GM18868 (cell line): Measurements from ENCODE around the gene MYLK4.

Experiments used
- ATAC-seq: cut with Tn5 transposase; IDR thresholded peaks from one replicate; pipeline ENCODE4 v1.9.1; 2021; ENCODE audit warnings: mild to moderate bottlenecking, moderate library complexity; ENCODE audit not compliant: unreplicated experiment

Gene MYLK4

DNA sequence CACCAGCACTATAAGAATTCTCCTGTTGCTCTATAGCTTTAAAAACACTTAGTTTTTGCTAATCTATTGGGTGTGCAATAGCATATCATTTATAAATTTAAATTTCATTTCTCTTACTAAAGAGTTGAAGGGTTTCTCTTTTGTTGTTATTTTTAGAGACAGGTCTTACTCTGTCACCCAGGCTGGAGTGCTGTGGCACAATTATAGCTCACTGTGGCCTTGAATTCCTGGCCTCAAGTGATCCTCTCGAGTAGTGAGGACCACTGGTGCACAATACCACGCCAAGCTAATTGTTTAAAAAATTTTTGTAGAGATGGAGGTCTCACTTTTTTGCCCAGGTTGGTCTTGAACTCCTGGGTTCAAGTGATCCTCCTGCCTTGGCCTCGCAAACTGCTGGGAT is 8.3 kb upstream of the MYLK4 start:
- no peak for ATAC-seq

DNA sequence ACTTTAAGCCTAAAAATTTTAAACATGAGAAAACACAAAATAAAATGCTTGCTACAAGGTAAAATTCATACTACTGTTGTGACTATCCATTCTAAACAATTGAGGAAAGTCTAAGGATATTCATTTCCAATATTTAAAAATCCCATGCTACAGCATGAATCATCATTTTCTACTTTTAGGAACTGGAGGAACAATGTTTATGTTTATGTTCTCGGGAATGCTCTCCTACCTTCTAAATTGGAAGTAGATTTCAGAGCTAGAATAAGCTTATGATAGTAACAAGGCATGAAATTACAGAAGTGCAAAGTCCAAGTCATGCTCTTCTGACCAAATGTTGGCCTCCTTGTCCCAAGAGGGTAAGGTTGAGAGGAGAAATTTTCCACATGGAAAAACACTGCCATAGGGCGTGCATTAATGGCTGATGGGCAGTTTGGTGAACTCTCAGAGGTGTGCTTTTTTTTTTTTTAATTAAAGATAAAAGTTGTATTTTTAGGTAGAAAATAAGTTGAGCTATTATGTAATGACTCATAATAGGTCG is 6.0 kb upstream of the MYLK4 start:
- ATAC-seq: no peak

DNA sequence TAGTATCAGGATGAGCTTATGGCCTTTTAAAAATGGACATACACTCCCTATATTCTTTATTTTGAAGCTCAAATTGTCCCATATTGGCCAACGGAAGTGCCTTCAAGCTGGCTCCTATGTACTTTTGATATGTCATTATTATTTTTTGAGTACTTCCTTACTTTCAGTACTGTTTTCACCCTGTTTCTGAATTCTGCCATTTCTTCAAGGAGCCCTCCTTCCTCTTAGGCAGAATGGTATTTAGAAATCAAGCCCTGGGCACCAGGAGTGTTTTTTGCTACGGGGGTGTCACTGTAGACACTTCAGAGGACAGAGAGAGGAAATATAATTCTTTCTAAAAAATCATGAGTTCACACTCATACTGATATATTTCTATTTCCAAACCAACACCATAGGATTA is 5.5 kb upstream of the MYLK4 start:
- ATAC-seq: no peak

DNA sequence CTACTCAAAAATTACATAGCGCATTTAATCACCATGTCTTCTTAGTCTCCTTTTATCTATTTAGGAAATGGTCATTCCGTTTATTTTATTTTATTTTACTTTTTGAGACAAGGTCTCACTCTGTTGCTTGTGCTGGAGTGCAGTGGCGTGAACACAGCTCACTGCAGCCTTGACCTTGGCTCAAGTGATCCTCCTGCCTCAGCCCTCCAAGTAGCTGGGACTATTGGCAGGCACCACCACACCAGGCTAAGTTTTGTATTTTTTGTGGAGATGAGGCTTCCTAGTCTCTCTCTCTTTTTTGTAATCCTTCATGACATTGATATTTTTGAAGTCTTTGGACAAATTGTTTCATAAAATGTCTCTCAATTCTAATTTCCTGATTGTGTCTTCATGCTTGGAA is 4.7 kb upstream of the MYLK4 start:
- no peak for ATAC-seq

DNA sequence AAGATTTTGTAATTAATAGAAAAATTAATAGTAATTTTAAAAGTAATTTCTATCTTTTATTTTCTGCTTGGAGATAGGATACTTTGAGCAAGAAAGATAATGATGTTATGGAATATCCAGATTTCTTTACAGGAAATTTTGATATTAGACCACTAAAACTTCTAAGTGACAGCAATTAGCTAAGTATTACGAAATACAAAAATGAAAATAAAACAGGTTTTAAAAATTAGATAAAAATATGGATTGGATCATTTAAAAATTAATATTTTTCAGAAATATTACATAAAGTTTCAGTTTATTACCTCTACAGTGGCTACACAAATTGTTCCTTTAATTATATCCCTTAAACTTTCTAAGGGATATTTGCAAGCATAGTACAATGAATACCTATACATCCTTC is 4.2 kb upstream of the MYLK4 start:
- ATAC-seq: no peak

DNA sequence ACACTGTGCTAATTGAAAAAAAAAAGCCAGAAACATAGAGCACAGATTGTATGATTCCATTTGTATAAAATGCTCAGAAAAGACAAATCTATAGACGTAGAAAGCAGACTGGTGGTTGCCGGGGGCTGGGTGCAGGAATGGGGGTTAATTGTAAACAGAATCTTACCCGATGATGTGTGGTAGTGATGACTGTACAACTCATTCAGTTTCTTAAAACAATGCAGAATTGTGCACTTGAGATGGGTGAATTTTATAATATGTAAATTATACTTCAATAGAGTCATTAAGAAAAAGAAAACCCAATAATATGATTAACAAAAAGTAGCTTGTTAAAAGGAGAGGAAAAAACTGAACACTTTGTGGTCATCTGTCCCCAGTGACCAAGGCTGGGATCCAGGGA is 3.7 kb upstream of the MYLK4 start:
- no peak for ATAC-seq

DNA sequence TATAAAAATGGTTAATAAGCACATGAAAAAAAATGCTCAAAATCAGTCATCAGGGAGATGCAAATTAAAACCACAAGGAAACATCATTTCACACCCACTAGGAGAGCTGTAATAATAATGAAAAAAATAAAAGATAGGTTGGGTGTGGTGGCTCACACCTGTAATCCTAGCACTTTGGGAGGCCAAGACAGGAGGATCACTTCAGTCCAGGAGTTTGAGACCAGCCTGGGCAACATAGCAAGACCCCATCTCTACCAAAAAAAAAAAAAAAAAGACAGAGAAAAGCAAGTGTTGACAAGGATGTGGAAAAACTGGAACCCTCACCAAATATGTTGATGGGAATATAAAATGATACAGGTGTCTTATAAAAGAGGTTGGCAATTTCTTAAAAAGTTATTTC is 3.0 kb upstream of the MYLK4 start:
- ATAC-seq: no peak

DNA sequence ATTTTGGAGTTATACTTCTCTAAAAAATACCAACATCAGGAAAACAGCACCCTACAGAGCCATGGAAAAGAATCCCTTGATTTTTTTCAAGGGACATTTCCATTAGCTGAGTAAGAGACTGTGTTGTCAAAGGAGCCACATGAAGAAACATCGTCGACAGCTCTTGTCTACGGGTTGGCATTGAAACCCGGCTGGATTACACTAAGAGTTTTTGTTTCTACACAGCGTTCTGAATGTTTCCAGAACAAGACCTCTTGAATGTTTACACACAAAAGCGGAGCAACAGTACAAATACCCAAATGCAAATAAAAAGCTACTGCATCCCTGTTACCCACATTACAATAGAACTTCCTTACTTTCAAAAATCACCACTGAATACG is 2.4 kb upstream of the MYLK4 start:
- no peak for ATAC-seq

DNA sequence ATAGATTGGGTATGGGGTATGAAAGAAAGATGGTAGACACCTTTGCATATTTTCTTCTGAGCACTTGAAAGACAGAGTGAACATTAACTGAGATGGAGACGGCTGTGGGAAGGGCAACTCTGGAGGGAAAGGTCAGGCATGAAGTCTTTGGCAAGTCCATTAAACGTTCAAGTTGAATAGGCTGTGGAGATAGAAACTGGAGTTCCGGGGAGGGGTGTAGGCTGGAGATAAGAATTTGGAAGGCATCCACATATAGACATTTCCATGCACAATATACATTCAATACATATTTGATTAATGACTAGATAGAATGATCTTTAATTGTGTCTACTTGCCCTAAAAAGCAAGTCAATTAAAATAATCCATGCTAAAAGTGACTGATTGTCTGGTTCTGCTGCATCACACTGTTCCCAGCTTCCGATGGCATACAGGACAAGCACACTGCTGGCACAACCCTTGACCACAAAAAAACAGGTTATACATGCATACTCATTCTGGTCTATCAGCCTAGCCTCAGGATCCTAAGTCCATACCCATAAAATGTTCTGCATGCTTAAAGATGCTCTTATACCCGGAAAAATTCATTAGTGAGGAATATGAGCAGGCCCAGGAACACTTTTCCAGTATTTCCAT is 1.9 kb upstream of the MYLK4 start:
- ATAC-seq: no peak

DNA sequence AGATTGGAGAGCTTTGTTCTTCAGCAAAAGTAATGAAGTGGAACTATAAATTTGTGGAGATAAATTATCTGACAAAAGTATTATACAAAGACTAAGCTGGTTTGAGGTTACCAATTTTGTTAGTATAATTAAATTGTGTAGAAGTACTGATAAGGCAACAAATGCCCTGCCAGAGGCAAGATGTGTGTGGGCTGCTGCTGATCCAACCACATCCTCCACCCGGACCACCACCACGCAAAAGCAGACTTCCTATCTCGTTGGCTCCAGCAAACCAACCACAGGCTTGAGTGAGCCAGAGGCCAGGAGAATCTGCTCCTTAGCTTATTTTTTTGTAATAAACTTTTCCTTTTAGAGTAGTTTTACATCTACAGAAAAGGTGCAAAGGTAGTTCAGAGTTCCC is 1.1 kb upstream of the MYLK4 start:
- ATAC-seq: no peak

DNA sequence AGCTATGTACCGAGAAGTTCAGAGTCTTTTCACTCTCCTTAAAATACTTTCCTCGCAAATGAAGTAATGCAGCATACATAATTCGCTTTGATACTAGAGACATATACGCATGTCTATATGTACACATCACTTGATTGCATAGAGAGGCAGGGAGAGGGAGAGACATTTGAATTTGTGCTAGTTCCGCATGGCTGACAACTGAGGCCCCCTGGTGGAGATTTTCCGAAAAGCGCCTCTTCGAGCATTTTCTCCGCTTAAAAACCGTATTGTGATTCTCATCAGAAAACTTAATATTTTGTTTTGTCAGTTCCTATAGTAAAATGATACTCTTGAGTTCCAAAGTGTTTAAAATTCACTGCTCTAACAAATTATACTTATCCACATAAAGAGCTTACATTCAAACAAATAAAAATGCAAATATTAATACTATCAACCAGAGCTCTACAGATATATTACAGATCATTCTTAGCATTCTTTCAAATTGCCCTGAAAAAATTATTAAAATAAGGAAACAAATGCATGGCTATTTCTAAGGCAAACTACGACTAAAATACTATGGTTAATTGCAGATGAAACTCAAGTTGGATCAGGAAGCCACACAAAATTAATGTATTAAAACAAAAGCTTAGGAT is 637 bp downstream of the MYLK4 start:
- no peak for ATAC-seq

DNA sequence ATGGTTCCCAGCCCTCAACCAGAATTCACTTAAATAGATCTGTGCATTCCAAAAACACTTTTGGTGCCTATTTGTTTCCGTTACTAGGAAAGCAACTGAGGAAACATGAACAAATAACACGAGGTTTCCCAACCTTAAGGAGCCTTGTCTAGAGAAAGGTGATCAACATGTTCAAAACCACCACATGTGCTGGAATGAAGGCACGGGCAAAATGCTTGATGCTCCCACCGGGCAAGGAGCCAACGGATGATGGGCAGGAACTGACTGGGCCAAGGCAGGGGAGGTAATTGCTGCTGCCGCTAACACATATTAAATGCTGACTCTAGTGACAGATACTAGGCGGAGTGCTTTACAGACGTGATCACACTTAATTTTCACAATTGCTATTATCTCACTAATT is 2.5 kb downstream of the MYLK4 start:
- no peak for ATAC-seq

DNA sequence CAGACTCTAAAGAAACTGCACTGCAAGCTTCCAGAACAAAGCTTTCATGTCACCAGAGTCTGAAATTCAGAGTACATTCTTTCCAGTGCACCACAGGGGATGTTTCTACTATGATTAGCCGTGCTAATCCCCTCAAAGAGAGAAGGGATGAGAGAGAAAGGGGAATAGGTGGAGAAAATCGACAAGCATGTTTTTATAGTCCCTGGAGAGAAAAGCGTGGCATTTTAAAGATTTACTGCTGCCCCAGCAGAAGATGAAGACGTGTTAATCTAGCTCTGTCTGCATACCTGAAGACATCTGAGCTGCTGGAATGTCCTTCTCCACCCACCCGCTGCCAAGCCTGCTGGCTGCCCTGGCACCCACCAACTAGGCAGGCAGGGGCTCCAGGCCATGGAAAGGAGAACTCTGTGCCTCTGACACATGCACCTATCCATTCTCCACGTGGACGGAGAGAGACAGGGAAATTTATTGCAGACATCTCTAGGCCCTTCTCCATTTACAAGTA is 4.1 kb downstream of the MYLK4 start:
- no peak for ATAC-seq

DNA sequence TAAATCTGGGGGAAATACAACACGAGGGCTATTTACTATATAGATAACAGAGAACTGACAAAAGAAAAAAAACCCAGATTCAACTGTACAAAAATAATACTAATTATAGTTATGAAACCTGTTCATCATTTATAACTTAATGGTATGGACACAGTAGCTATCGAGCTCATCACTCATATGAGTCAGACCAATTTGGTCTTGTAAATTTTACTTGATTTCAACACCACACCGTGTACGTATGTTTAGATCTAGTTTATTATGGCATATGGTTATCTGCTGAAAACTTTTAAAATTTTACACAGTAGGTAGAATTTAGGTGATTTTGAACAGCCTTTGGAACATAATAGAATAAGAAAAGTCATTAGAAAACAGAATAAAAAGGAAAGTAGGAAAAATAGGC is 5.5 kb downstream of the MYLK4 start:
- ATAC-seq: no peak

DNA sequence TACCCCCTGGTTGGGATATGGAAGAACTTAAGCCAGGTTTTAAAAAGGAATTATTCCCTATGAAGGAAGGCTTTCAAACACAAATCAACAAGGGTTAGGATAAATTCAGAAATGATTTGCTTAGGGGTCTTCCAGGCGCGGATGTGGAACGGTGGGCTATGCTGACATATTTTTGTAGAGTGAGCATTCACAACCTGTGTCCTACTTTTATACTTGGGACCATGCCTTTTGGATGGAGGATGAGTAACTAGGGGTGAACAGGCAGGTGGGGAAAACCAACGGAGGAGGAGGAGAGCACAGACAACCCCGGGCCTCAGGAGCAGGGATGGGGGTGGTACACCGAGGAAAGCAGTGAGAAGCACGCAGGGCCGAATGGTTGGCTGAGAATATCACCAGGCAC is 5.9 kb downstream of the MYLK4 start:
- ATAC-seq: no peak

DNA sequence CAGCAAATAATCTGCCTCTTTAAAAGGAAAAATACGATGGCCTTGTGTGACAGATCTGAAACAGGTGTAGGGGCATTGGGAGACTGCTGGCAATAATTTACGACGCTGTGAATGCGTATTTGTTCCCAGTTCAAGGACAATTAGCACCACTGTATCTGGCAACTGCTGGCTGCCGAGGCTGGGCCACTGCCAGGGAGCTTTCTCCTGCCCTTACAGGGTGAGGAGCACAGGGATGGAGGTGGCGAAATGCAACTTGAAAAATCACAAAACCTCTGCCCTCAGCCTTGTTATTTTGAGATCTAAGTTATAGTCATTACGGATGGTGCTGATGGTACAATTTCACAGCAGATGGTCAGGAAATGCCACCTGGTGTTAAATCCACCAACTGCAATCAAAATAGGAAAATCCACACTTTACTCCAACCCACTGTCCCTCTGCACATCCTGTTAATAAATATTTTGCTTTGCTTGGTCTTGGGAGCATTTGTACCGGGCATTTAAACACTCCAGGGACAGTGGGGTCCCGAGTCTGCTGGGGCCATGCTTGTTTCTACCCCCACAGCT is 6.4 kb downstream of the MYLK4 start:
- no peak for ATAC-seq

DNA sequence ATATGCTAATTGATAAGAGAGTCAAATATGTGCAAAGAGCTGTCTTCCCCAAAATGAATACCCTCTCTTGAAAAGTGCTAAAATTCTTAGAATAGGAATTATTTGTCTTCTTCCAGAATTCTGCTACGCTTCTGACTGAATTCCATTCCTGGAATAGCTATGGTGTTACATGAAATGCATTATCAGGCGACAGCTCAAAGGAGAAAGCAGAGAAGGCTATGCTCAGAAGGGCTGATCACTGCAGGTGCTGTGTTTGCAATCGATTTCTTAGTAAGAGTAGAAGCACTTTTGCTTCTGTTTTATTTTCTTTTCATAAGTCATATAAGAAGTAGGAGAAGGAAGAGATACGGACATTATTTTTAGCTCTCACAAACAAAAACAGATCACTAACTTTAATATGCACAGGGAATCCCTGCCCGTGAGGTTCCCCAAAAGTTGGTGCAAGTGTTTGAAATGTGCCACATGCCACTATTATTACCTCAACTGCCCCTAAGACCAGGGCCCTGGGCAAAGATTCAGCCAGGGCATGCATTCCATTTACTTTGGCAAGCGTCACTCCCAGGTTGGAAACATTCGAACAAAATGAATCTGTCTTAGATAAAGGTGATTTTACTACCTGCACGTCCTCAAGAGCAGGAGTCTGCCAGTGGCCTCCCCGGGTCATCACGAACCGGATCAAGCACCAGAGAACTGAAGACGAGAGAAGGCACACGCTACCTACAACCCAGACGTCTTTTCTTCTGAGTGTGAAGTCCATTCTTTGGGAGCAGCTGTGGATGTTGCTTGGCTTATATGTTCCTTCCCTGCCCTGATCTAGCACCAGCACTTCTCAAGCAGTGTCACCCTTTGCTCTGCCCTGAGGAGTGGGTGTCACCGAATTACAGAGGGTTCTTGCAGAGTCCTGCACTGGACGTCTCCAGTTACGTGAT is 7.2 kb downstream of the MYLK4 start:
- no peak for ATAC-seq

DNA sequence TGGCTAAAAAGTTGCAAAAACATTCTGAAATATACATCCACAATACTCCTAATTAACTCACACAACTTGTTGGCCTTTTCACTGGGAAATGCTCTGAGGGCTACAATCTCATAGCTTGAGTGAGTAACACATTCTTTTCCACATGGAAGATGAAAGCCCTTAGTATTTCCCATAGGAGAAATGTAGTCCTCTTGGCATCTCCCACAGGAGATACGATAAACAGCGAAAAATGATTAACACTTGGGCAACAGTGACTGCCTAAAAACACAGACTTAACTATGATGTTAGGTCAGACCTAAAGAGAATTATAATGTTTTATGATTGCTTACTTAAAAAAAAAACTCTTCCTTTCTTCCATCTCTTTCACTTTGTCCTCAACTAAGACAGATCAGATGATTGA is 9.0 kb downstream of the MYLK4 start:
- no peak for ATAC-seq

DNA sequence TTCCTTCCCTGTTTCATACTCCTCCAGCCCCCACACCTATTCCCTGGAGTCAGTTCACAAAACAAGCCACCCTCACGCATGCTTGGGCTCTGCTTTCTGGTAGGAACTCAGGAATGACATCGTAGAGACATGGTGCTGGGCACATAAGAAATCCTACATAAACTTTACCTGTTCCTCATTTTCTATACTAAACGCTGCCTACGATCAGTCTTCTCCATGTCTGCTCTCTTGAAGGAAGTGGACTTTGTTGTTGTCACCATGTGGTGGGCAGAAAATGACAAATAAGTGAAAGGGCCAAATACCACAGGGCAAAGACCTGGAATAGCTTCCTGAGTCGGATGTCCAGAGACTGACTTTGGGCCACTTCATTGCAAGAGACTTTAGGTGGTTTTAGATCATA is 10.1 kb downstream of the MYLK4 start:
- no peak for ATAC-seq

DNA sequence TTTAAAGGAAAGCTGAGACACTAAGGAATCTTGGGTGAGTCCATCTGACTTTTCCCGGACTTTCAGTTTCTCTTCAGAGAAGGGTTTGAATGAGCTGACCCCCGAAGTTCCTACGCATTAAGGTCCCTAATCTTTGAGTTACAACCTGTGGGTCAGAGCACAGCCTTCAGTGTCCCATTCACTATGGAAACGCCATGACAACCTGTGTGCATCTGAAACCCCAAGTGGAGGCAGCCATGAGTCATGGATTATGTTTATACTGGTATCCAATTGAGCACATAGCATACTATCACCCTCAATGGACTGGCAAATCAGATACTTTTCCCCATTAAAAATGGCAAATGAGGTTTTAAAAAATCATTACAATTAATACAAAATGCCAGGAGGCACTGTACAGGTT is 11.4 kb downstream of the MYLK4 start:
- no peak for ATAC-seq

DNA sequence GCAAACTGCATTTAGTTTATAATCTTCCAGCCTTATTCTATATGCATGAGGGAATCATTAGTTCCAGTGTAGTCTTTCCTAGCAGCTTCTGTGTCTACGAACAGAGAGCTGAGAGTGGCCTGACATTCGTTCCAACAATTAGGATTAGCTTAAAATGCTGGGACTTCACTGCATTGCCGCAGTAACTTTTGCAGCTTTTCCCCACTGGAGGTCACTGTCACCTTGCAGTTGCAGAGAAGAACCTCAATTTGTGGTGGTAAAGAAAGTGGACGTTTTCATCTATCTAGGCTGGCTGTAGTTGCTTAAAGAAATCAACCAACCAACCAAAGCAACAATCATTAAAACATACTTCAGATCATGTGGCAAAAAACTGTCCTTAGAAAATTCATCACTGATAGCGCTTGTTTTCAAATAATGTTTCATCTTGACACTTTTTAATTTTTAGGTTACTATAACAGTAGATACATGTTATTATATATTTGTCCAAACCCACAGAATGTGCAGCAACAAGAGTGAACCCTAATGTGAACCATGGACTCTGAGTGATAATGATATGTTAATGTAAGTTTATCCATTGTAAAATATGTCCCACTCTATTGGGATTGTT is 12.2 kb downstream of the MYLK4 start:
- ATAC-seq: no peak
